MCF 10A (cell line): ENCODE data around the gene MED16. TPM values are rescaled to one million over a fixed set of nuclear protein-coding genes. Genes with fewer than 3 reads are reported as not detected.
"Not testable (repeated sequence)": the region's sequence is repeated elsewhere in the genome, so short reads cannot be mapped to it uniquely, and the experiment has no call there.

Experiments
- BruUV-seq: library from RNA; stranded (reverse); fragments of 400-500 nt; replicated peaks from 2 replicates; lab custom pipeline; 2021; lab: Mats Ljungman, UMichigan
- CTCF ChIA-PET: fragments of 300-600 bp; sonication (Branson Sonifier 250); formaldehyde crosslinking; extraction: SDS; loops from one replicate; lab custom pipeline; 2021; ENCODE audit warnings: antibody characterized with exemption, inconsistent platforms; lab: Yijun Ruan, JAX
- POLR2A ChIA-PET: fragments of 300-600, 350-650 bp; sonication (Branson Sonifier 250); formaldehyde crosslinking; extraction: SDS; loops from one replicate; lab custom pipeline; 2020; ENCODE audit warnings: antibody characterized with exemption, inconsistent platforms; lab: Yijun Ruan, JAX
- DNase-seq: peaks from one replicate; pipeline ENCODE4 v3.0.0-alpha.2; 2018; ENCODE audit not compliant: unreplicated experiment
- H3K27ac Mint-ChIP-seq: one replicate; pipeline ENCODE4 v1.8.0; 2022; ENCODE audit warnings: mild to moderate bottlenecking, low read depth, mixed read lengths; ENCODE audit not compliant: unreplicated experiment
- H3K27me3 Mint-ChIP-seq: one replicate; pipeline ENCODE4 v1.8.0; 2022; ENCODE audit warnings: mixed read lengths; ENCODE audit not compliant: insufficient read depth, unreplicated experiment
- H3K36me3 Mint-ChIP-seq: one replicate; pipeline ENCODE4 v1.8.0; 2022; ENCODE audit warnings: mild to moderate bottlenecking, moderate library complexity, mixed read lengths; ENCODE audit not compliant: insufficient read depth, unreplicated experiment
- H3K4me1 Mint-ChIP-seq: one replicate; pipeline ENCODE4 v1.8.0; 2022; ENCODE audit warnings: mixed read lengths; ENCODE audit not compliant: insufficient read depth, unreplicated experiment
- H3K4me3 Mint-ChIP-seq: one replicate; pipeline ENCODE4 v1.8.0; 2022; ENCODE audit warnings: mild to moderate bottlenecking, moderate library complexity, mixed read lengths; ENCODE audit not compliant: unreplicated experiment
- H3K9me3 Mint-ChIP-seq: one replicate; pipeline ENCODE4 v1.8.0; 2022; ENCODE audit warnings: mixed read lengths; ENCODE audit not compliant: unreplicated experiment
- CTCF ChIP-seq: fragments of 200-600 bp; IDR thresholded peaks from one replicate; pipeline ENCODE4 v1.8.0; 2022; ENCODE audit warnings: antibody characterized with exemption, mild to moderate bottlenecking; ENCODE audit not compliant: unreplicated experiment
- intact Hi-C: fragments of 100-400 bp; cut with micrococcal nuclease; formaldehyde crosslinking; loops from 2 replicates; pipeline ENCODE4 v1.14.1; 2022
- total RNA-seq: library from RNA; stranded (reverse); gene quantifications from 2 replicates; pipeline ENCODE4 v1.2.3, GENCODE V29; 2022

Gene MED16
- total RNA-seq, 1 experiment from 2014 or later = 61.0 TPM

DNA sequence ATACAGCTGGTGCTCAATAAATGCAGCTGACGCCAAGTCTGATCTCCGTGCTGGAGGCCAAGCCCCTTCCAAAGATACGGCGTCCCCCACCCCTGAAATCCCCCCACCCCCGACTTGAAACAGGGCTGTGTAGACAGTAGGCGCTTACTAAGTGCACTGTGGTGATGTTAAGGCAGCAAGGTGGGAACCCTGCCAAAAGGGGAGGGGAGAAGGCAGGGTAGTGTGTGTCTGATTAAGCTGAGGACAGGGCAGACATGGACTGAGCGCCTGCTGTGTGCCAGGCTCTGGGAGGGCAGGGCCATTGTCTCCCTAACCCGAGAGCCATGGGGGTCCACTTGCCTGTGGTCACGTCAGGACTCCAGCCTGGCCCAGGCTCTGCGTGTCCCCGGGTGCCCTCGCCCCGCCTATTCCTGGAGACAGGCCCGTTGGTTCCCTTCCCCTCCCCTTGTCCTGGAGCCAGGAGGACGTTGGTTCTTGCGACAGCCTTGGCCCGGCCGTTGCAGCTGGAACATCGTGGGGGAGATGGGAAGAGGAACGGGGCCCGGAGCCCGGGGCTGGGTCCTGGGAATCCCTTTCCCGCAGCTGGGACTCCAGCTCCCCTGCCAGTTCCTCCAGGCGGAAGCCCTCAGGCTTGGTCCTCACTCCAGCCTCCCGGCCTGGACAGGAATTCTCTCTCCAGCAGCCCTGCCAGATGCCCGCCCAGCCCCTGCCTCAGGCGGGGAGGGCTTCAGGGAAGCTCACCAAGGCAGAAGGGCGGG lies 42.6 kb downstream of the MED16 start:
- no TSS peak for BruUV-seq
- Mint-ChIP-seq H3K27me3 (peaks cover 12% of the 10 kb centered on the region), H3K4me1 (peaks cover 14% of the 10 kb centered on the region), H3K4me3 (peak overlapping the region; percentile 46), H3K36me3 (no peaks in the 10 kb centered on the region), H3K9me3 (no peaks in the 10 kb centered on the region), H3K27ac (no peak overlapping the region)
- CTCF ChIA-PET = interaction anchor here (0.5 to 1.1 kb wide), 5 partner anchors 43 to 81 kb away, joined by 3 to 5 read pairs (median 3); no protein-coding TSS in a partner anchor
- no peak for TF ChIP-seq CTCF
- DNase-seq = peak; percentile 94
- intact Hi-C loops = loop anchor here (10.0 kb wide), 1 partner anchor 134 kb away; the partner anchor contains the start of gene WDR18
- POLR2A ChIA-PET = interaction anchor here (0.6 to 1.5 kb wide), 8 partner anchors 13 to 169 kb away, joined by 3 to 6 read pairs (median 3); partner anchors contain the start of genes PTBP1, RNU6-9 and WDR18

- not testable (repeated sequence) for H3K9me3 Mint-ChIP-seq
These were observed 43.8 kb downstream of the MED16 start for GRCh38 chr19:849195-849594.

DNA sequence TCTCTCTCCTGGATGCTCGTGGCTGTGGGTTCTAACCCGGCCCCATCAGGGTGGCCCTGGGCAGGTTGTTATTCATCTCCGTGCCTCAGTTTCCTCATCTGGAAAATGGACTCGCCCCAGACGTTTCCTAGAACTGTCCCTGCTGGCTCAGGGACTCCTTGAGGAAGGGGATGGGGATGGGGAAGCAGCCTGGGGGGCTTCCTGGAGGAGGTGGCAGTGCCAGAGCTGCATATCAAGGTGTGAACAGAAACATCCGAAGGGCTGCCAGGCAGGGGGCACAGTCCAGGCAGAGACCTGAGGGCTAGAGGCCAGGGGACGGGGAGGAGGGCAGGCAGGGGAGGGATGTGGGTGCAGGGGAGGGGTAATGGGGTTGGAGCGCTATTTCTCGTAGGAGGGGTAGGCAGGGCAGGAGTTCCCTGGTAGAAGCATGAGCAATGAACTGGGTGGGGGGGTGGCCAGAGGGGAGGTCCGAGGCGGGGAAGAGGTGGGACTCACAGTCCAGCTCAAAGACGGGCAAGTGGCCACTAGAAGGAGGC lies 44.5 kb downstream of the MED16 start:
- no peak for DNase-seq
- ChIA-PET CTCF (interaction anchor here (0.8 kb wide), 1 partner anchor 9 kb away, joined by 5 read pairs; no protein-coding TSS in a partner anchor), POLR2A (no interaction called here)
- BruUV-seq = no TSS peak
- H3K27ac Mint-ChIP-seq = no peak overlapping the region
- H3K36me3 Mint-ChIP-seq = no peaks in the 10 kb centered on the region
- H3K4me1 Mint-ChIP-seq = peaks cover 14% of the 10 kb centered on the region
- peaks cover 12% of the 10 kb centered on the region for H3K27me3 Mint-ChIP-seq
- intact Hi-C loops = no loop called here
- no peak for TF ChIP-seq CTCF
- H3K9me3 Mint-ChIP-seq = no peaks in the 10 kb centered on the region
- H3K4me3 Mint-ChIP-seq = no peak overlapping the region

More at GRCh38 chr19:849195-849594, 43.8 kb downstream of the MED16 start:
- POLR2A ChIA-PET = interaction anchor here (1.4 kb wide), 1 partner anchor 168 kb away, joined by 3 read pairs; no protein-coding TSS in a partner anchor
- H3K4me3 Mint-ChIP-seq, BruUV-seq, H3K36me3 Mint-ChIP-seq, DNase-seq, H3K27ac Mint-ChIP-seq, intact Hi-C loops: not testable (repeated sequence)
- Mint-ChIP-seq H3K4me1 (peaks cover 14% of the 10 kb centered on the region), H3K27me3 (peaks cover 12% of the 10 kb centered on the region)
- CTCF ChIA-PET = interaction anchor here (0.6 to 1.1 kb wide), 3 partner anchors 9 to 104 kb away, joined by 3 to 5 read pairs (median 3); no protein-coding TSS in a partner anchor

- no peak for TF ChIP-seq CTCF
- Mint-ChIP-seq H3K4me1 (peaks cover 19% of the 10 kb centered on the region), H3K9me3 (peaks cover 7% of the 10 kb centered on the region), H3K27ac (no peak overlapping the region), H3K4me3 (no peak overlapping the region), H3K27me3 (peaks cover 21% of the 10 kb centered on the region), H3K36me3 (no peaks in the 10 kb centered on the region)
- BruUV-seq = no TSS peak
- no peak for DNase-seq
- intact Hi-C loops = no loop called here
- ChIA-PET CTCF (interaction anchor here (0.6 kb wide), 1 partner anchor 76 kb away, joined by 4 read pairs; no protein-coding TSS in a partner anchor), POLR2A (interaction anchor here (0.9 to 1.3 kb wide), 2 partner anchors 138 to 175 kb away, joined by 3 to 4 read pairs; partner anchors contain the start of genes RNU6-2 and WDR18)
These were observed 47.1 kb downstream of the MED16 start for GRCh38 chr19:845707-846521.
